Skeletal muscle satellite cell (primary cell): ENCODE results near the gene PCGF1.
A peak's percentile ranks its signal among the peaks of the same experiment; 100 is the strongest.

Experiments
- H3K27me3 ChIP-seq: 2 replicates; pipeline ENCODE4 v1.7.0; 2013; ENCODE audit warnings: low read length; ENCODE audit not compliant: control insufficient read depth, insufficient read depth
- H3K36me3 ChIP-seq: 2 replicates; pipeline ENCODE4 v1.7.0; 2013; ENCODE audit warnings: mild to moderate bottlenecking, control low read depth, low read length; ENCODE audit not compliant: insufficient read depth
- H3K4me1 ChIP-seq: 2 replicates; pipeline ENCODE4 v1.7.0; 2013; ENCODE audit warnings: low read length; ENCODE audit not compliant: control insufficient read depth, insufficient read depth
- H3K4me2 ChIP-seq: 2 replicates; pipeline ENCODE4 v1.7.0; 2013; ENCODE audit warnings: mild to moderate bottlenecking, low read length
- H3K4me3 ChIP-seq: 2 replicates; pipeline ENCODE4 v1.7.0; 2013; ENCODE audit warnings: low read length
- H3K9ac ChIP-seq: 2 replicates; pipeline ENCODE4 v1.7.0; 2013; ENCODE audit warnings: mild to moderate bottlenecking, low read depth, low read length, moderate library complexity
- H3K9me3 ChIP-seq: replicated peaks from 2 replicates; pipeline ENCODE4 v1.7.0; 2013; ENCODE audit warnings: mild to moderate bottlenecking, control low read depth, low read length

Gene PCGF1

DNA sequence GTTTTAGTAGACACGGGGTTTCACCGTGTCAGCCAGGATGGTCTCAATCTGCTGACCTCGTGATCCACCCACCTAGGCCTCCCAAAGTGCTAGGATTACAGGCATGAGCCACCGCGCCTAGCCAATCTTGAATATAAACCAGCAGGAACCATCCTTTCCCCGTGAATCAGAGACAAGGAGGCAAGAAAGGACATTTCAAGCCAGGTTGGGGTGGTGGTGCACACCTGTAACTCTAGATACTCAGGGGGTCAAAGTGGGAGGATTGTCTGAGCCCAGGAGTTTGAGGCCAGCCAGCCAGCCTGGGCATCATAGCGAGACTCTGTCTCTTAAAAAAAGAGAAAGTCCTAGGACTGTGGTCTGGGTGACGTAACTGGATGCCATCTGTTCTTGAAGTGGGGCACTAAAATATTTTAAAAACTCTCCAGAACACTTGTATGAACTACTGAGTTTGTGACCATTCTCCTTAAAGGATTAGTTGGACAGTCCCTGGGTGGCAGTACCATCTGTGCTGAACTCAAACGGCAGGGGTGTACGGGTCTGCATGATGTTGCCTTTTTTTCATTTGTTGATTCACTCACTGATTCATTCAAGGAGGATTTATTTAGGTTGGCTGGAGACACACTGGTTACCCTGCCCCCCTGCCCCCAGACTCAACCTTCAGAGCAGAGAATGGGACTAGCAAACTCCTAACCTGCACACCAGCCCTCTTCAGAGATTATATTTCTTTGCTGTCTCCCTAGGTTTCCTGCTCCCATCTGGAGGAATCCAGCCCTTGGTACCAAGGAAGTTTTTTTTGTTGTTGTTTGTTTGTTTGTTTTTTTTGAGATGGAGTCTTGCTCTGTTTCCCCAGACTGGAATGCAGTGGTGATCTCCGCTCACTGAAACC lies 3.9 kb upstream of the PCGF1 start:
- Histone ChIP-seq H3K27me3 (peaks cover 48% of the 10 kb centered on the region), H3K36me3 (no peaks in the 10 kb centered on the region), H3K4me2 (peak overlapping the region; percentile 25), H3K9me3 (peaks cover under 1% of the 10 kb centered on the region), H3K9ac (no peak overlapping the region), H3K4me3 (no peak overlapping the region), H3K4me1 (peaks cover 24% of the 10 kb centered on the region)

DNA sequence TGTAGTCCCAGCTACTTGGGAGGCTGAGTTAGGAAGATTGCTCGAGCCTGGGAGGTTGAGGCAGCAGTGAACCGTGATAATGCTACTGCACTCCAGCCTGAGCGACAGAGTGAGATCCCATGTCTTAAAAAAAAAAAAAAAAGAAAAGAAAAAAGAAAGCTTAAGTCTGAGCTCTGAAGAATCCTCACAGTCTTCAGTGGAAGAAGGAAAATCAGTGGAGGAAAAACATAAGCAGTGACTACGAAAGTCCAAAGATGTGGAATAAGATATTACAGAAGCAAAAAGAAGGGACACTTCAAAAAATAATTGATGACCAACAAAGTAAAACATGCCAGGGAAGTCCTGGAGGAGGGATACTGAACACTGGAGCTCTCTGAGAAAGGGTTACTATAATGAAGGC lies 2.8 kb upstream of the PCGF1 start:
- Histone ChIP-seq H3K4me2 (no peak overlapping the region), H3K27me3 (peaks cover 38% of the 10 kb centered on the region), H3K9ac (no peak overlapping the region), H3K36me3 (peaks cover 9% of the 10 kb centered on the region), H3K4me3 (no peak overlapping the region), H3K4me1 (peaks cover 32% of the 10 kb centered on the region), H3K9me3 (no peaks in the 10 kb centered on the region)

DNA sequence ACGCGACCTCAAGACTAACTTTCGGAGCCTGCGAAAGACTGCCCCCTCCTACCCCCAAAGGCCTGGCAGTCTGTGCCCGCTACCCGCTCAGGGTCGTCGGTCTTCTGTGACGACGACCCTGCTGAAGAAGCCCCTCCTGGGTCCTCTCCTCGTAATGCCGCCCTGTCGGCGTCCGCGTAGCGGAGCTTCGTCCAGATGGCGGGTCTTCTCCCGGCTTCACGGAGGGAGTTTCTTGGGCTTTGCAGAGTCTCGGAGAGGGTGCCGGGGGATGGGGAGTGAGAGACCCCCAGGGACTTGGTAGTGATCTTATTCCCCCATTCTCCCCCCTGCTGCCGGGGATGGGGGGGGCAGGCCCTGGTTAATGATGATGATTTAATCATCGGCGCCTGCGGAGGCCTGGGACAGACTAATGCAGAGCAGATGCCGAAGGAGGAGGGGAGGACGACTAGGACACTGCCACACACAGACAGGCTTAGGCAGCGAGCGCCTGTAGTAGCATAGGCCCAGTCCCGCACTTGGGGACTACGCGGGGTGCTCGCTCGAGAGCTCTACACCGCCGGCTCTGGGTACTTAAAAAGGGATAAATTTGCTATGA lies 528 bp upstream of the PCGF1 start:
- peak overlapping the region; percentile 97 for H3K4me2 ChIP-seq
- H3K36me3 ChIP-seq, result peaks cover 17% of the 10 kb centered on the region
- peak overlapping the region; percentile 98 for H3K4me3 ChIP-seq
- H3K4me1 ChIP-seq, result peaks cover 46% of the 10 kb centered on the region
- peak overlapping the region; percentile 99 for H3K9ac ChIP-seq
- H3K27me3 ChIP-seq, result peaks cover 15% of the 10 kb centered on the region
- H3K9me3 ChIP-seq, result no peaks in the 10 kb centered on the region

DNA sequence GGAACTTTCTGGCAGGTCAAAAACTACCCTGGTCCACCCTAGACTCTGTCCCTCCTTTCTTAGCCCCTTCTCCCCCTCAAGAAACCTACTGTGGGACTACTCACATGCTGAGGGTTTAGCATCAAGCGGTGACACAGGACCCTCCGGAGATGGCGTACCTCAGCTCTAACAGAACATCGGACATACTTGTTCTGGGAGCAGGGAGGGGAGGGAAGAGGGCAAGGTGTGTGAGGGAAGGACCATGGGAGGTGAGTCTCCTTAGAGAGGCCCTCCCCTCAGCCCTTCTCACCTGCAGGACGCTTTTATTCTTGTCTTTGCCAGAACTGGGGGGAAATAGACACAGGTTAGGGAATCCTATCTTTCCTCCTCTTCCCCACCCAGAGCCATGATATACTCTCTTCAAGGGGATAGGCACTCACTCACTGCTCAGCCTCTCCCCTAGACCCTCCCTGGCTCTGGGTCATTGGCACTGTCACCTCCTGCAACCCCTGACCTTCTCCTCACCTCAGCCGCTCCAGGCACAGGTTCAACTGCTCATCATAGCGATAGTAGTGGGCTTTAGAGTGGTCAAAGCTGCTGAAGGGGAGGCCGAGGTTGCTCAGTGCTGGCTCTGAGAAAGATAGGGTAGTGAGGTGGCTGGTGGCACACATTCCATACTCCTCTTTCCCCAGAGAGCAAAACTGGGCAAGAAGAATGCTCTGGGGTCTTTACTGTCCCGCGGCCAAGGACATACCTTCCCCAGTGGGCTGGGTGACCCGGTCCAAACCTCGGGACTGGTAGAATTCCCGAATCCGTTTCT lies 1.8 kb downstream of the PCGF1 start:
- no peak overlapping the region for H3K9ac ChIP-seq
- H3K4me3 ChIP-seq, result peak overlapping the region; percentile 98
- peak overlapping the region; percentile 75 for H3K4me2 ChIP-seq
- no peaks in the 10 kb centered on the region for H3K9me3 ChIP-seq
- peaks cover 17% of the 10 kb centered on the region for H3K36me3 ChIP-seq
- H3K4me1 ChIP-seq, result peaks cover 47% of the 10 kb centered on the region
- H3K27me3 ChIP-seq, result peaks cover 17% of the 10 kb centered on the region

DNA sequence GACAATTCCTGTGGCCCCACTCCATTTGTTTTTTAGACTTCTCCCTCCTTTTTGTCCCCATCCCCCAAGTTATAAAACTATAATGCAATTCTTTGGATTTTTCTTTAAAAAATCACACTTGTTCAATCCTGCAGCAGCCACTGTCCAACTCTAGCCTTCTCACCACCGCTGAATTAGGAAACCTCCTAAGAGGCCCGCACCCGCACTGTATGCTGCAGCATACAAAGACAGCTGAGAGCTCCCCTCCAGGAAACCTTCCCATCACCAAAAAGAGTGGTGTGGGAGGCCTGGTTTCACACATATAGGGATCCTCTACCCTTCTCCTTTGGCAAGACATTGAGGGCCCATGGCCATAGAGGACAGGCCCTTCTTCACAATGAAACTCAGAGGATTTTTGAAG lies 2.9 kb downstream of the PCGF1 start:
- Histone ChIP-seq H3K4me2 (peak overlapping the region; percentile 29), H3K27me3 (peaks cover 19% of the 10 kb centered on the region), H3K9ac (no peak overlapping the region), H3K36me3 (peaks cover 17% of the 10 kb centered on the region), H3K9me3 (no peaks in the 10 kb centered on the region), H3K4me1 (peaks cover 48% of the 10 kb centered on the region), H3K4me3 (no peak overlapping the region)

DNA sequence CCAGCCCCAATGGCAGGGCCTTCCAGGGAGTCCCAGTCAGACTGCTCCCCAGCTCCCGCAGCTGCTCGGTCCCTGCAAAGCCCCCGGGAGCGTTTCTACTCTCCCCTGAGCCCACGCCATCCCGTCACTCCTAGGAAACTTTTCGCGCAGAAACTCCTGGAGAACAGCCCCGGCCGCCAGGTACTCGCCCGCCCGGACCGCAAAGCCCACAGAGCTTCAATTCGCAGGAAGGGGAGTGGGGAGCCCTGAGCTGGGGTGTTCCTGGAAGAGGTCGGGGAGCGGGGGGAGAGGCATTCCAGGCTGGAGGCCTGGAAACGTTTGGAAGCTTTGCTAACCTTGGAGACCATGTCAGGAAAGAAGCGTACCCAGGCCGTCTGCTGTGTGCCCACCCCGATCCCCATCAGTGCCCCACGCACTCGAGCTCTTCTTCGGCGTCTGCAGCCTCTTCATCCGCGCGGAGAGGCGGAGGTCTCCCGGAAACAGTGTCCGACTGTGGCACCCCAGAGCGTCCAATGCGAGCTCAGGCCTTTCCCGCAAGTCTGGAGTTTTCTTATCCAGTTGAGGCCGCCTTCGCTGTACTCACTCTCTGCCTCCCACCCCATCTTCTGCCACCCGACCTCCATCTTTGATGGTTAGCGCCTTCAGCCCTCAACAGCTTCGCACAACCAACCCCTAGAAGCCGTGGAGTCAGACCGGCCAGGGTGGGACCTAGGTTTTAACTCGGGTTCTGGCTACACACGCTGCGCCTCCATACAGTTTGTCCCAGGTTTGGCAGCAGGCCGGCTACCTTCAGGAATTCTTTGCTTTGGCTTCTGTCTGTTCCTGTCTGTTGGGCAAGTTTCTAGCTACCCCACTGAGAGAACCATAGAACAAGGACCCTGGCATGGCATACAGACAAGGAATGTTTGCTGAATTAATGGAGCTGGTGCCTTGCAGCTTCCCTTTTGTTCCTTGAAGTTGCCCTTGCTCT lies 3.7 kb downstream of the PCGF1 start:
- H3K27me3 ChIP-seq, result peaks cover 24% of the 10 kb centered on the region
- H3K9me3 ChIP-seq, result no peaks in the 10 kb centered on the region
- H3K4me2 ChIP-seq, result peak overlapping the region; percentile 97
- H3K36me3 ChIP-seq, result peaks cover 17% of the 10 kb centered on the region
- peak overlapping the region; percentile 77 for H3K4me3 ChIP-seq
- peaks cover 56% of the 10 kb centered on the region for H3K4me1 ChIP-seq
- H3K9ac ChIP-seq, result peak overlapping the region; percentile 85

DNA sequence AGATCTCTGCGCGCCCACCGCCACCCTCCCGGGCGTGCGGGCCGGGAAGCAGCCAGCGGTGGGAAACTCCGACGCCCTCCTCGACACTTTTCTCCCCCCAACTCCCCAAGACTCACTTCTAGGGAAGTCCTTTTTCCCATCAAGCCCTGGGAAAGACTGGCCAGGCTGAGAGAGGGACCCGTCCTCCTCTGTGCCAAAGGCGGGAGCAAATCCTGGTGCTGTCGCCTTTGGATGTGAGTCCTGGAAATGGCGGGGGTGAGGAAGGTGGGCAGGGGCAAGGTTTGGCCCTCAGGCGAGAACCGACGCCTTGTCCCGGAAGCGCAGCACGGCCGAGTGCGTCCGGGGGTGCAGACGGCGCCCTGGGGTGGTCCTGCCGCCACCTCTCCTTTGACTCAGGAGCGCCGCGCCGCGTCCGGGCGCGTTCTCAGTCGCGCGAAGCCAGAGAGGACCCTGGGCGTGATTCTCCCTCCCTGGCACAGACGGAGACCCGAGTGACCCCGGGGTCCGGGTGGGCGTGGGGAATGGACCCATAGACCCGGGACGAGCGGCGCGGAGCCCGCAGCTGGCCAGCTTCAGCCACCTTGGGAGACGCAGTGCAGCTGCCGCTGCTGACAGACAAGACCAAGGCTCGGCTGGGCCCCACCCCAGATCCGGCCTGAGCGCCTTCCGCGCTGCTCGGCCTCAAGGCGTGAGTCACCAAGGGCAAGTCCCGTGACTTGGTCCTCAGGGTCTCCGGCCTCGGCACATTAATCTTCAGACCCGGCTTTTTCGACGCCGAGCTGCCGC lies 4.6 kb downstream of the PCGF1 start:
- H3K4me1 ChIP-seq, result peaks cover 59% of the 10 kb centered on the region
- peak overlapping the region; percentile 85 for H3K9ac ChIP-seq

DNA sequence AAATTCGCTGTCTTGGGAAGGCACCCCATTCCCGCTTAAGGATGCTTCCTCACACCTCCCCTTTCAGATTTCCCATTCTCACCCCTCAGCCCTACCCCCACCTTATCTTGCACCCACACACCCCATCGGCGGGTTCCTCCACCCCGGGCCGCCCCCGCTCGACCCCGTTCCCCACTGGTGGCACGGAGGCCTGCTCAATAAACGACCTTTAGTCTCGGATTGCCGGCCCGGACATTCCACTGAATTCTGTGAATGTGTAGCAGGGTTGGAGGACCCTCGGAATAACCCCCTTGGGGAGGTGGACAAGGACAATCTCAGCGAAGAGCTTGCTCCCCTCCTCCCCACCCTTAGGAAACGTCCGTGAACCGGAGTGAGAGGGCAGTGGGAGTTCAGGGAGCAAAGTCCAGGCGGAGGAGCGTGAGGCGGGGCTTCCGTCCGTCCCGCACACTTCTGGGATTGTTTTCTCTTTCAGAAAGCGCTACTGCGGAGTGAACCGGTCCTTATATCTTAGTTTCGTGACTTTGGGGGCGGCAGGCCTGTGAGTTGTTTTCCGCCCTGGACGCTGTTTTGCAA lies 5.3 kb downstream of the PCGF1 start:
- peak overlapping the region; percentile 85 for H3K9ac ChIP-seq
- peak overlapping the region; percentile 97 for H3K4me2 ChIP-seq
- H3K4me3 ChIP-seq, result peak overlapping the region; percentile 77
- peaks cover 62% of the 10 kb centered on the region for H3K4me1 ChIP-seq
- H3K9me3 ChIP-seq, result no peaks in the 10 kb centered on the region
- peaks cover 17% of the 10 kb centered on the region for H3K36me3 ChIP-seq
- H3K27me3 ChIP-seq, result peaks cover 38% of the 10 kb centered on the region

More for the DNA sequence above, 4.6 kb downstream of the PCGF1 start:
- peaks cover 31% of the 10 kb centered on the region for H3K27me3 ChIP-seq
- H3K4me3 ChIP-seq, result peak overlapping the region; percentile 77
- H3K9me3 ChIP-seq, result no peaks in the 10 kb centered on the region
- H3K36me3 ChIP-seq, result peaks cover 17% of the 10 kb centered on the region
- peak overlapping the region; percentile 97 for H3K4me2 ChIP-seq

DNA sequence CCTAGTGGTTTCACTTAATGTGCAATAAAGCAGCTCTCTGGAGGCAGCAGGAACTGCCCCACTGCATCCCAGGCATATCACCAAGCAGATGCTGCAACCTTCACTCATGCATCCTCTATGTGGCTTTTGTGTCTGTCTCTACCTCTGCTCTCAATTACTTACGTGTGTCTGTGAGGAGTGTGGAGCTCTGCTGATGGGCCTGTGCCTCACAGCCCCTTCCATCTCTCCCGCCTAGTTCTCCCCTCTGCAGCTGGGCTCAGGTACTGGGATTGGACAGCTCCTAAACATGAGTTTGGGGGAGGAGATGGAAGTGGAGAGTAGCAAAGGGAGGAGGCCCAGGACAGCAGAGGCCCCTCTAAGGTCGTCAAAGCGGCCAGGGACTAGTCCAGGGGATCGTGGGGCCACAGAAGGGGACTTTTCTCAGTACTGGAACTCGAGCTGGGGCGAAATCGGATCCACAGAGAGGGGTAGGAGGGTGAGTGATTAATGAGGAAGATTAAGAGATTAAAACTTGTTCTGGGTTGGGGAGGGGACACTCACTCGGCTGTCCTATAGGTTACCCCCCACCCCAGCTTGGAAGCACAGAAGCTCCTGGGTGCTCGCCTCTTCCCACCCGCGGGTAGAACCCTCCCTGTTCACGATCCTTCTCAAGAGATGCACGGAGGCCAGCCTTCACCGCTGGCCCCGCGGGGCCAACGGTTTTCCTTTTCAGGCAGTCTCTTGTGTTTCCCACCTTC lies 6.0 kb downstream of the PCGF1 start:
- peaks cover 17% of the 10 kb centered on the region for H3K36me3 ChIP-seq
- no peak overlapping the region for H3K4me3 ChIP-seq
- peaks cover 41% of the 10 kb centered on the region for H3K27me3 ChIP-seq
- peaks cover 58% of the 10 kb centered on the region for H3K4me1 ChIP-seq
- no peak overlapping the region for H3K9ac ChIP-seq
- peak overlapping the region; percentile 97 for H3K4me2 ChIP-seq
- no peaks in the 10 kb centered on the region for H3K9me3 ChIP-seq
